BJ (cell line): ENCODE results near the gene RABGAP1L. TPM values are rescaled to one million over a fixed set of nuclear protein-coding genes. Genes with fewer than 3 reads are reported as not detected.

Experiments
- CTCF ChIA-PET: fragments of 350-600 bp; formaldehyde crosslinking; extraction: SDS; loops from one replicate; lab custom pipeline; 2021; ENCODE audit warnings: antibody characterized with exemption, inconsistent platforms; lab: Yijun Ruan, JAX
- POLR2A ChIA-PET: fragments of 300-600 bp; sonication (Branson Sonifier 250); formaldehyde crosslinking; extraction: SDS; loops from one replicate; lab custom pipeline; 2021; ENCODE audit warnings: antibody characterized with exemption; lab: Charles Lee
- DNase-seq: peaks from one replicate; pipeline ENCODE4 v3.0.0-alpha.2; 2011; ENCODE audit warnings: low read depth
- H3K27me3 ChIP-seq: 2 replicates; pipeline ENCODE4 v1.6.0; 2011; ENCODE audit warnings: low read length; ENCODE audit not compliant: control insufficient read depth, insufficient read depth
- H3K36me3 ChIP-seq: 2 replicates; pipeline ENCODE4 v1.5.1; 2011; ENCODE audit warnings: low read length; ENCODE audit not compliant: control insufficient read depth, insufficient read depth
- H3K4me3 ChIP-seq: 2 replicates; pipeline ENCODE4 v1.5.1; 2011; ENCODE audit warnings: low read depth, mild to moderate bottlenecking, control low read depth, low read length
- polyA plus RNA-seq: library from polyadenylated mRNA; depleted of rRNA; stranded (reverse); fragments of >200 nt; gene quantifications from 2 replicates; pipeline ENCODE4 v1.2.3, GENCODE V29; 2011
- TF ChIP-seq, protein P1 (sequence below): IDR thresholded peaks from 2 replicates; pipeline ENCODE4 v1.5.1; 2011; ENCODE audit warnings: low read depth, mild to moderate bottlenecking, control low read depth, inconsistent platforms, low read length, moderate library complexity; ENCODE audit not compliant: insufficient read depth

Gene RABGAP1L
- polyA plus RNA-seq, 1 experiment: 15.9 TPM

DNA sequence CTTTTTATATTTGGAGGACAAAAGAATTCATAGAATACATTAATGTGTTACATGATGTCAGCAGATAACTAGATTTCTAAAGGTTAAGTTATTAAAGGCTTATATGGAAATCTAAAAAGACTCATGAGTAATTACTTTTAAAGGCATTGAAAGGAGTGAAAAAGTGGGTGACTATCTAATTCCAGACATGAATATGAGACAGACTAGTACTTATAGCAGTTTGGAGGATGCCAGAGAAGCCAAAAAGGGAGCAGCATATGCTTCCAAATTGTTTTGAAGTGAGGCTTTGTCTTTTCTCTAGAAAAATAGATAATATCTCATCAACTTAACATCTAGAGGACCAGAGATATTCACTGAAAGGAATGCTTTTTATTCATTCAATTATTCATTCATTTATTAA is 564.9 kb downstream of the RABGAP1L start:
- CTCF ChIA-PET: interaction anchor here (6.9 kb wide), 1 partner anchor 461 kb away, joined by 54 read pairs; no protein-coding TSS in a partner anchor
- POLR2A ChIA-PET: no interaction called here
- H3K27me3 ChIP-seq: no peaks in the 10 kb centered on the region
- H3K36me3 ChIP-seq: no peaks in the 10 kb centered on the region
- DNase-seq: no peak
- TF ChIP-seq, protein P1, sequence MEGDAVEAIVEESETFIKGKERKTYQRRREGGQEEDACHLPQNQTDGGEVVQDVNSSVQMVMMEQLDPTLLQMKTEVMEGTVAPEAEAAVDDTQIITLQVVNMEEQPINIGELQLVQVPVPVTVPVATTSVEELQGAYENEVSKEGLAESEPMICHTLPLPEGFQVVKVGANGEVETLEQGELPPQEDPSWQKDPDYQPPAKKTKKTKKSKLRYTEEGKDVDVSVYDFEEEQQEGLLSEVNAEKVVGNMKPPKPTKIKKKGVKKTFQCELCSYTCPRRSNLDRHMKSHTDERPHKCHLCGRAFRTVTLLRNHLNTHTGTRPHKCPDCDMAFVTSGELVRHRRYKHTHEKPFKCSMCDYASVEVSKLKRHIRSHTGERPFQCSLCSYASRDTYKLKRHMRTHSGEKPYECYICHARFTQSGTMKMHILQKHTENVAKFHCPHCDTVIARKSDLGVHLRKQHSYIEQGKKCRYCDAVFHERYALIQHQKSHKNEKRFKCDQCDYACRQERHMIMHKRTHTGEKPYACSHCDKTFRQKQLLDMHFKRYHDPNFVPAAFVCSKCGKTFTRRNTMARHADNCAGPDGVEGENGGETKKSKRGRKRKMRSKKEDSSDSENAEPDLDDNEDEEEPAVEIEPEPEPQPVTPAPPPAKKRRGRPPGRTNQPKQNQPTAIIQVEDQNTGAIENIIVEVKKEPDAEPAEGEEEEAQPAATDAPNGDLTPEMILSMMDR: no peak
- H3K4me3 ChIP-seq: no peak overlapping the region

DNA sequence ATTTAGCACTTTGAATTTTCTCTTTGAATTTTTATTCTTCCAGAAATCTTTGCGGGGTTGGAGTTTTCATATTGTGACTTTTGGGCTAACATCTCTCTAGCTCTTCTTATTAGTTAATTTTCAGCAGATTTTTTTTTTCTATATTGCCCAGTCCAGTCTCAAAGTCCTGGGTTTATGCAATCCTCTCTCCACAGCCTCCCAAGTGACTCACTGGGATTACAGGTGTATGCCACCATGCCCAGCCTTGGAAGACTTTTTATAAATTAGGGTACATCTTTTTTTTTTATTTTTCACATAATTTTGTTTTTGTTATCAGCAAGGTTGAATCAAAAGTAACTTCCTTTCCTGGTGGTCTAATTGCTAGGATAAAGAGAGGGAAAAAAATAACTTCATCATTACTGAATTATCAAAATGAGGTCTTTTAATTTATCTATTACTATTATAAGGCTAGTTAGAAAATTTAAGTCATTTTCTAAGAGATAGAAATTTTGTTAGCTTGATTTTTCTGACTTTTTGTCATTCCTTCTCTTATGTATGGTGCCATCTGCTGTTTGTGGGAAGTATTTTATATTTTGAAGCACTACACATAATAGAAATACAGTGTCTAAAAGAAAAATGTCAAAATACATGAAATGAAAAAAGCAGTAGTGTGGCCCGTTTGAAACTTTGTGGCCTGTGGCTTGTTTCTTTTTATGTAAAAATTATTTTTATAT is 567.0 kb downstream of the RABGAP1L start:
- TF ChIP-seq, protein P1: peak; percentile 52
- no peaks in the 10 kb centered on the region for H3K27me3 ChIP-seq

DNA sequence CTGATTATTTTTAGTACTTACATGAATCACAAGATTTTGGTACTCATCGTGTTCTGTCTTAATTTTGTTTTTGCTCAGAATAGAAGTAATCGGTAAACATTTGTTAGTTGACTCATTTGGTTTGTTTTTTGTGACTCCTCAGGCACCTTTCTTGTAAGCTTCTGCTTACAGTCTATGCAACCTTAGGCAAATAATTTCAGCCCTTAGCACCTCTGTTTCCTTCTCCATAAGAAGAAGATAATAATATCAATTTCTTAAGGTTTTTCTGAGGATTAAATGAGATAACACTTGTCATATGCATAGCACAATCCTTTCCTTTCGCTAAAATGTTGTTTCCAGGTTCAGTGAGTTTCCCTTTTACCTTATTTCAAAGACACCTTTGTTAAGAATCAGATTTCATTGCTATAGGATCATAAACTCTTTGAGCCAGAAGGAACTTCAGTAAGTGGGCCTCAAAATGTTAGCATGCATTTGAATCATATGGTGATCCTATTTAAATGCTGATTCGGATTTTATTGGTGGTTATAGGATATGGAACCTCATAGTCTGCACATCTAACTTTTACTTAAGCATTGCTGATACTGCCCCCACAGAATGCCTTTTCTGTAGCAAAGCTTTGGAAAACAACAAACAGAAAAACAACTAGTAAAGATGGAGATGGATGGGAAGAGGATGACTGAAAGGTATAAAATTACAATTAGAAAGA is 567.7 kb downstream of the RABGAP1L start:
- POLR2A ChIA-PET: no interaction called here
- Histone ChIP-seq H3K4me3 (no peak overlapping the region), H3K27me3 (no peaks in the 10 kb centered on the region), H3K36me3 (no peaks in the 10 kb centered on the region)
- CTCF ChIA-PET: interaction anchor here (1.0 to 6.9 kb wide), 4 partner anchors 18 to 474 kb away, joined by 5 to 54 read pairs (median 7); no protein-coding TSS in a partner anchor
- DNase-seq: no peak
- TF ChIP-seq, protein P1: no peak

More for the DNA sequence above, 567.0 kb downstream of the RABGAP1L start:
- DNase-seq: no peak
- CTCF ChIA-PET: interaction anchor here (0.6 to 6.9 kb wide), 11 partner anchors 12 to 1985 kb away, joined by 3 to 54 read pairs (median 4); no protein-coding TSS in a partner anchor
- Histone ChIP-seq H3K36me3 (no peaks in the 10 kb centered on the region), H3K4me3 (no peak overlapping the region)
- POLR2A ChIA-PET: no interaction called here

DNA sequence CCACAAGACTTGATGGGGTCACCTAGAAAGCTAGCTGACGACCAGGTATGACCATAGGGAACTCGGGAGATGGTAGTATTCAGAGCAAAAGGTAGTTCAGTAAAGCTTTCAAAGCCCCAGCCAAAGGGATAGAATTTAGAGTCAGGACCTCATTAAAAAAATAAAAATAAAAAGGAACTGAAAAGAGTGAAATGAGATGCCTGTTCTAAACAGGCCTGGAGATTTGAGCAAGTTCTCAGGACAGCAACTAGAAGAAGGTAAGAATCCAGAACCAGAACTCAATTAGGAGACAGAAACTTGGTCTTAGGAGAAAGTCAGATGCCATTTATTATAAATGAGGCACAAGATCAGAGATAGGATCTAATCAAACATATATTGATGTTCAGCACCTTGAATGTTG is 575.0 kb downstream of the RABGAP1L start:
- TF ChIP-seq, protein P1: no peak

DNA sequence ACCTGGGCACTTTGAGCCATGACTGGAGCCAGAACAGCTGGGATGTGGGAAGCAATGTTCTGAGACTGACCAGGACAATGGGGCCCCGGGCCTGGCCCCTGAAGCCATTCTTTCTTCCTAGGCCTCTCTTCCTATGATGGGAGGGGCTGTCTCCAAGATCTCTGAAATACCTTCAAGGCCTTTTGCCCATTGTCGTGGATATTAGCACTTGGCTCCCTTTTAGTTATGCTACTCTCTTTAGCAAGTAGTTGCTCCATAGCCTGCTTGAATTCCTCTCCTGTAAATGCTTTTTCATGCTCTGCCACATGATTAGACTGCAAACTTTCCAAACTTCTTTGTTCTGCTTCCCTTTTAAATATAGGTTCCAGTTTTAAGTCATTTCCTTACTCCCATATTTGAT is 577.5 kb downstream of the RABGAP1L start:
- no peak overlapping the region for H3K4me3 ChIP-seq
- CTCF ChIA-PET: interaction anchor here (1.6 kb wide), 1 partner anchor 474 kb away, joined by 5 read pairs; no protein-coding TSS in a partner anchor
- TF ChIP-seq, protein P1: no peak
- H3K36me3 ChIP-seq: no peaks in the 10 kb centered on the region
- no peak for DNase-seq
- no peaks in the 10 kb centered on the region for H3K27me3 ChIP-seq
- POLR2A ChIA-PET: no interaction called here

More for the DNA sequence above, 575.0 kb downstream of the RABGAP1L start:
- CTCF ChIA-PET: interaction anchor here (1.1 kb wide), 1 partner anchor 21 kb away, joined by 4 read pairs; no protein-coding TSS in a partner anchor
- DNase-seq: no peak
- Histone ChIP-seq H3K4me3 (no peak overlapping the region), H3K27me3 (no peaks in the 10 kb centered on the region), H3K36me3 (no peaks in the 10 kb centered on the region)
- POLR2A ChIA-PET: no interaction called here
